ENCODE results near the gene DOLK.

DNA sequence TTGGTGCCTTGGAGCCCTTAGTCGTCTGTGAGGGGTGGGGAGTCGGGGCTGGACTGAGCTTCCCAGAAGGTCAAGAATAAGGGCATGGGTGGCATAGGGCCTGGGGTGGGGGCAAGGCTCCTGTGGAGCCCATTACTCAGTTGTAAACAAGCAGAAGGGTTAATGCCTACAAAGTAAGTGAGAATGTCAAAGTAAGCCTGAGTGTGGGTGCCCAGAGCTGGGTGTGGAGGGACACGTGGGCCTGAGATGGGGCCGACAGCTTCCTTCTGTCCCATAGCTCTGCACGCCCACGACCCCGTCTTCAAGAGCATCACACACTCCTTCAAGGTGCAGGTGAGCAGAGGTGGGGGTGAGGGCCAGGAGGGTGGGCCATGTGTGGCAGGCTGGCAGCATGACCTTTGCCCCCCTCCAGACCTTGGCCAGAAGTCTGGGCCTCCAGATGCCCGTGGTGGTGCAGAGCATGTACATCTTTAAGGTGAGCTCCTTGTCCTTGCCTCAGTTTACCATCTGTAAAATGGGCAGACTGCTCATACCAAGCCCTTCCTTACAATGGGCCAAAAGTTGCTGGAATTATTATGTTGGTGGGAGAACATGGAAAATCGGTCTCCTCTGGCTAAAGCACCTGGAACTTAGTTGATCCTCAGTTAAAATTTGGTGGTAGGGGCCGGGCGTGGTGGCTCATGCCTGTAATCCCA, 11.1 kb downstream of the DOLK start:
- TF ChIP-seq POLR2A (IDR thresholded peaks at IDR 0.05; ENCODE audit: low read length) (no peak), GATA1 (IDR thresholded peaks at IDR 0.05; ENCODE audit: low read depth, low read length) (no peak)
